ENCODE measurements around the gene PTPRD. TPM values are rescaled to one million over a fixed set of nuclear protein-coding genes. Genes with fewer than 3 reads are reported as not detected.

Gene PTPRD
- total and polyA plus RNA-seq, 2 of the 4 experiments (the other 2 are of a cell fraction) = 0.07 to 0.18 TPM

DNA sequence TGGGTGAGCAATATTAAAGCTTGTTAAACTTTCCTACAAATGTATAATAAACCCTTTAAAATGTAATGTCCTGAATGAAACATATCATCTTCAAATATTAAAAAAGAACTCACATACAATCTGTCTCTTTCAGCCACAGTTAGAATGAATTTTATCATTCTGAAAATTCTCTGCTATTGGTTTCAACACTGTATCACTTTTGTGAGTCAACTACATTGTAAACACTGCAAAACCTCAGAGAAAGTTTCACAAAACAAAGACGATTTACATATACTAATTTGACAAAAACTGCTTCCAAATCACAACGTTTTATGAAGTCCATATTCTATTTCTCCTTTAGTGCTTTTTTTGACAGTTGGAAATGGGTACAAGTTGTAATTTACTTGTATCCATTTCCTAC is 1781.2 kb downstream of the PTPRD start:
- Histone ChIP-seq H3K9me3 (ENCODE audit: control insufficient read depth, insufficient read depth, low read length) (no peaks in the 10 kb centered on the region), H3K9ac (ENCODE audit: low read depth, low read length) (no peak overlapping the region), H2AK5ac (ENCODE audit: low read depth, low read length) (no peak overlapping the region), H3K56ac (ENCODE audit: extremely low read depth, insufficient read depth, low read length) (no peak overlapping the region), H3K4ac (ENCODE audit: low read depth, low read length) (no peak overlapping the region), H3K9me1 (ENCODE audit: insufficient read depth, low read length) (no peaks in the 10 kb centered on the region), H2AFZ (replicated peaks; ENCODE audit: low read length, poor library complexity) (no peak overlapping the region), H3K4me2 (ENCODE audit: low read depth, low read length) (no peak overlapping the region), H3K4me1 (ENCODE audit: control insufficient read depth, insufficient read depth, low read length) (no peaks in the 10 kb centered on the region), H2BK120ac (ENCODE audit: low read depth, low read length) (no peak overlapping the region), H3K27ac (ENCODE audit: insufficient read depth, low read length) (no peak overlapping the region), H3K79me1 (ENCODE audit: low read depth in 1 of 2, low read length in 2 of 2) (no peaks in the 10 kb centered on the region), H3K4me3 (ENCODE audit: insufficient read depth, low read depth, low read length) (no peak overlapping the region), H2AK9ac (replicated peaks; ENCODE audit: low read depth, low read length, poor library complexity) (no peak overlapping the region), H4K8ac (ENCODE audit: low read depth in 2 of 2, low read length in 2 of 2) (no peak overlapping the region), H3K27me3 (ENCODE audit: control insufficient read depth, insufficient read depth, low read length) (no peaks in the 10 kb centered on the region), H2BK15ac (ENCODE audit: low read depth, low read length) (no peak overlapping the region), H2BK5ac (ENCODE audit: low read depth, low read length, poor library complexity, severe bottlenecking) (no peak overlapping the region), H4K20me1 (ENCODE audit: insufficient read depth, low read length) (no peaks in the 10 kb centered on the region), H4K5ac (ENCODE audit: low read depth, low read length) (no peak overlapping the region), H3K14ac (replicated peaks; ENCODE audit: low read depth, low read length) (no peak overlapping the region), H3K18ac (ENCODE audit: low read depth, low read length) (no peak overlapping the region), H2BK20ac (ENCODE audit: low read depth, low read length) (no peak overlapping the region), H3K36me3 (ENCODE audit: control insufficient read depth, insufficient read depth, low read length) (no peaks in the 10 kb centered on the region), H4K91ac (ENCODE audit: insufficient read depth, low read depth, low read length) (no peak overlapping the region), H3K23ac (ENCODE audit: low read depth, low read length) (no peak overlapping the region)
- TF ChIP-seq BHLHE40 (IDR thresholded peaks at IDR 0.05; ENCODE audit: low read depth, low read length) = no peak
- TF ChIP-seq FOS (IDR thresholded peaks at IDR 0.05; ENCODE audit: low read depth, low read length) = no peak
- TF ChIP-seq, protein P1, sequence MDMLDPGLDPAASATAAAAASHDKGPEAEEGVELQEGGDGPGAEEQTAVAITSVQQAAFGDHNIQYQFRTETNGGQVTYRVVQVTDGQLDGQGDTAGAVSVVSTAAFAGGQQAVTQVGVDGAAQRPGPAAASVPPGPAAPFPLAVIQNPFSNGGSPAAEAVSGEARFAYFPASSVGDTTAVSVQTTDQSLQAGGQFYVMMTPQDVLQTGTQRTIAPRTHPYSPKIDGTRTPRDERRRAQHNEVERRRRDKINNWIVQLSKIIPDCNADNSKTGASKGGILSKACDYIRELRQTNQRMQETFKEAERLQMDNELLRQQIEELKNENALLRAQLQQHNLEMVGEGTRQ (IDR thresholded peaks at IDR 0.05; ENCODE audit: low read depth, low read length) = no peak
- TF ChIP-seq, protein P2, sequence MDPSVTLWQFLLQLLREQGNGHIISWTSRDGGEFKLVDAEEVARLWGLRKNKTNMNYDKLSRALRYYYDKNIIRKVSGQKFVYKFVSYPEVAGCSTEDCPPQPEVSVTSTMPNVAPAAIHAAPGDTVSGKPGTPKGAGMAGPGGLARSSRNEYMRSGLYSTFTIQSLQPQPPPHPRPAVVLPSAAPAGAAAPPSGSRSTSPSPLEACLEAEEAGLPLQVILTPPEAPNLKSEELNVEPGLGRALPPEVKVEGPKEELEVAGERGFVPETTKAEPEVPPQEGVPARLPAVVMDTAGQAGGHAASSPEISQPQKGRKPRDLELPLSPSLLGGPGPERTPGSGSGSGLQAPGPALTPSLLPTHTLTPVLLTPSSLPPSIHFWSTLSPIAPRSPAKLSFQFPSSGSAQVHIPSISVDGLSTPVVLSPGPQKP (IDR thresholded peaks at IDR 0.05; ENCODE audit: borderline replicate concordance, low read depth, low read length) = no peak
- no peak for TF ChIP-seq MAFK (IDR thresholded peaks at IDR 0.05; ENCODE audit: low read depth, low read length)
- no peak for TF ChIP-seq MXI1 (IDR thresholded peaks at IDR 0.05; ENCODE audit: borderline replicate concordance, low read depth, low read length)
- TF ChIP-seq CEBPB (IDR thresholded peaks at IDR 0.05; ENCODE audit: low read depth, low read length) = no peak
- no peak for TF ChIP-seq RCOR1 (IDR thresholded peaks at IDR 0.05; ENCODE audit: insufficient replicate concordance, low read length)
- TF ChIP-seq NFE2L2 (IDR thresholded peaks at IDR 0.05; ENCODE audit: low read depth, low read length) = no peak
- no peak for TF ChIP-seq MAZ (IDR thresholded peaks at IDR 0.05; ENCODE audit: borderline replicate concordance, low read depth, low read length)
- TF ChIP-seq RFX5 (IDR thresholded peaks at IDR 0.05; ENCODE audit: low read depth, low read length) = no peak
- no peak for TF ChIP-seq CHD1 (IDR thresholded peaks at IDR 0.05; ENCODE audit: low read depth, low read length)
- TF ChIP-seq RAD21 (IDR thresholded peaks at IDR 0.05; ENCODE audit: low read length) = no peak
- TF ChIP-seq, protein P3, sequence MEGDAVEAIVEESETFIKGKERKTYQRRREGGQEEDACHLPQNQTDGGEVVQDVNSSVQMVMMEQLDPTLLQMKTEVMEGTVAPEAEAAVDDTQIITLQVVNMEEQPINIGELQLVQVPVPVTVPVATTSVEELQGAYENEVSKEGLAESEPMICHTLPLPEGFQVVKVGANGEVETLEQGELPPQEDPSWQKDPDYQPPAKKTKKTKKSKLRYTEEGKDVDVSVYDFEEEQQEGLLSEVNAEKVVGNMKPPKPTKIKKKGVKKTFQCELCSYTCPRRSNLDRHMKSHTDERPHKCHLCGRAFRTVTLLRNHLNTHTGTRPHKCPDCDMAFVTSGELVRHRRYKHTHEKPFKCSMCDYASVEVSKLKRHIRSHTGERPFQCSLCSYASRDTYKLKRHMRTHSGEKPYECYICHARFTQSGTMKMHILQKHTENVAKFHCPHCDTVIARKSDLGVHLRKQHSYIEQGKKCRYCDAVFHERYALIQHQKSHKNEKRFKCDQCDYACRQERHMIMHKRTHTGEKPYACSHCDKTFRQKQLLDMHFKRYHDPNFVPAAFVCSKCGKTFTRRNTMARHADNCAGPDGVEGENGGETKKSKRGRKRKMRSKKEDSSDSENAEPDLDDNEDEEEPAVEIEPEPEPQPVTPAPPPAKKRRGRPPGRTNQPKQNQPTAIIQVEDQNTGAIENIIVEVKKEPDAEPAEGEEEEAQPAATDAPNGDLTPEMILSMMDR (conservative IDR thresholded peaks at IDR 0.05; ENCODE audit: low read depth, low read length) = no peak
- TF ChIP-seq POLR2A (IDR thresholded peaks at IDR 0.05; ENCODE audit: low read depth, low read length) = no peak
- no peak for TF ChIP-seq SMC3 (IDR thresholded peaks at IDR 0.05; ENCODE audit: low read depth, low read length)
- dilution Hi-C loops (cut with HindIII; ENCODE audit: low sequenced_read_pairs, unreplicated experiment) (no loop called here), in situ Hi-C loops (cut with MboI; ENCODE audit: low sequenced_read_pairs) (no loop called here), intact Hi-C loops (cut with micrococcal nuclease) (no loop called here)
- DNase-seq (no peak), ATAC-seq (ENCODE audit: low read depth) (no peak; the same call in 1 of the 2 replicates)
- no CpG with 5 or more reads among the region's 2 CpGs for WGBS, 2 experiments (ENCODE audit: extremely low coverage in 2 of 2, insufficient read length in 1 of 2)
- POLR2A ChIA-PET (ENCODE audit: unreplicated experiment) = no interaction called here
- no TSS peak for BruUV-seq (replicated peaks)
- CTCF ChIA-PET = interaction anchor here (0.6 kb wide), 1 partner anchor 26 kb away, joined by 5 read pairs; no protein-coding TSS in a partner anchor
